ENCODE measurements around the gene IRAK1.

IRAK1 gene

GRCh38 chrX:154021131-154021611 is 1.5 kb upstream of the IRAK1 start:
- no peak overlapping the region for H3K4me3 ChIP-seq (replicated peaks; ENCODE audit: low read depth, low read length)
- no peak for TF ChIP-seq CTCF (IDR thresholded peaks at IDR 0.05; ENCODE audit: low read length, missing control alignments)
- peak; percentile 62 for DNase-seq (ENCODE audit: low read depth)

GRCh38 chrX:154020536-154021115 is 924 bp upstream of the IRAK1 start:
- peak overlapping the region; percentile 39 for H3K4me3 ChIP-seq (replicated peaks; ENCODE audit: low read depth, low read length)
- TF ChIP-seq CTCF (IDR thresholded peaks at IDR 0.05; ENCODE audit: low read length, missing control alignments): no peak
- no peak for DNase-seq (ENCODE audit: low read depth)

GRCh38 chrX:154019061-154019621 is 561 bp downstream of the IRAK1 start:
- DNase-seq (ENCODE audit: low read depth): no peak
- no peak for TF ChIP-seq CTCF (IDR thresholded peaks at IDR 0.05; ENCODE audit: low read length, missing control alignments)
- H3K4me3 ChIP-seq (replicated peaks; ENCODE audit: low read depth, low read length): peak overlapping the region; percentile 58

GRCh38 chrX:154018518-154019060 is 1.1 kb downstream of the IRAK1 start:
- H3K4me3 ChIP-seq (replicated peaks; ENCODE audit: low read depth, low read length): peak overlapping the region; percentile 58
- TF ChIP-seq CTCF (IDR thresholded peaks at IDR 0.05; ENCODE audit: low read length, missing control alignments): no peak
- no peak for DNase-seq (ENCODE audit: low read depth)

GRCh38 chrX:154017766-154018517 is 1.8 kb downstream of the IRAK1 start:
- TF ChIP-seq CTCF (IDR thresholded peaks at IDR 0.05; ENCODE audit: low read length, missing control alignments): no peak
- no peak for DNase-seq (ENCODE audit: low read depth)
- H3K4me3 ChIP-seq (replicated peaks; ENCODE audit: low read depth, low read length): peak overlapping the region; percentile 58

GRCh38 chrX:154016366-154017076 is 3.2 kb downstream of the IRAK1 start:
- DNase-seq (ENCODE audit: low read depth): no peak
- H3K4me3 ChIP-seq (replicated peaks; ENCODE audit: low read depth, low read length): no peak overlapping the region
- no peak for TF ChIP-seq CTCF (IDR thresholded peaks at IDR 0.05; ENCODE audit: low read length, missing control alignments)

Data from fibroblast of pulmonary artery (primary cell).